HG03460 (cell line): ENCODE results near the gene TIPARP.
"Not testable (repeated sequence)": the region's sequence is repeated elsewhere in the genome, so short reads cannot be mapped to it uniquely, and the experiment has no call there.

Source experiments
- ATAC-seq: cut with Tn5 transposase; IDR thresholded peaks from one replicate; pipeline ENCODE4 v1.9.1; 2021; ENCODE audit not compliant: unreplicated experiment

TIPARP gene

GRCh38 chr3:156737049-156737448 is 62.7 kb downstream of the TIPARP start:
- ATAC-seq, result not testable (repeated sequence)

- no peak for ATAC-seq
Measured at GRCh38 chr3:156738251-156738650, 63.9 kb downstream of the TIPARP start.

GRCh38 chr3:156739976-156740375 is 65.6 kb downstream of the TIPARP start:
- ATAC-seq, result no peak

- not testable (repeated sequence) for ATAC-seq
Measured at GRCh38 chr3:156740581-156740980, 66.2 kb downstream of the TIPARP start.

- no peak for ATAC-seq
Measured at GRCh38 chr3:156741935-156742334, 67.5 kb downstream of the TIPARP start.

- ATAC-seq, result no peak
Measured at GRCh38 chr3:156742401-156742800, 68.0 kb downstream of the TIPARP start.

- no peak for ATAC-seq
Measured at GRCh38 chr3:156743859-156744258, 69.5 kb downstream of the TIPARP start.

GRCh38 chr3:156744631-156745030 is 70.2 kb downstream of the TIPARP start:
- ATAC-seq, result no peak

GRCh38 chr3:156745766-156746165 is 71.4 kb downstream of the TIPARP start:
- no peak for ATAC-seq

GRCh38 chr3:156747046-156747445 is 72.7 kb downstream of the TIPARP start:
- no peak for ATAC-seq

- ATAC-seq, result no peak
Measured at GRCh38 chr3:156749244-156749643, 74.9 kb downstream of the TIPARP start.

GRCh38 chr3:156750191-156750873 is 75.9 kb downstream of the TIPARP start:
- ATAC-seq, result no peak

GRCh38 chr3:156750874-156751245 is 76.5 kb downstream of the TIPARP start:
- ATAC-seq, result no peak

- no peak for ATAC-seq
Measured at GRCh38 chr3:156751461-156752025, 77.2 kb downstream of the TIPARP start.
